ENCODE results near the gene ATG9B. TPM values are rescaled to one million over a fixed set of nuclear protein-coding genes. Genes with fewer than 3 reads are reported as not detected.

The ATG9B gene
- polyA plus RNA-seq, 1 of the 3 experiments (the other 2 are of a cell fraction) = 0.67 TPM

- TF ChIP-seq CTCF (IDR thresholded peaks at IDR 0.05) (no peak), IRF3 (IDR thresholded peaks at IDR 0.05; ENCODE audit: low read depth, low read length) (no peak)
Observed at GRCh38 chr7:151019130-151019447, 5.2 kb downstream of the ATG9B start (continued).

GRCh38 chr7:151018421-151019129 lies 5.7 kb downstream of the ATG9B start:
- peak overlapping the region; percentile 70; the same call in 1 of the 2 replicates for H3K4me2 ChIP-seq
- no peak overlapping the region for H3K9ac ChIP-seq
- no peaks in the 10 kb centered on the region for H3K36me3 ChIP-seq (replicated peaks in 1 of 2; ENCODE audit: control insufficient read depth in 1 of 2, insufficient read depth in 2 of 2, low read length in 1 of 2)
- H4K20me1 ChIP-seq (ENCODE audit: insufficient read depth) = no peaks in the 10 kb centered on the region
- no peaks in the 10 kb centered on the region for H3K9me2 ChIP-seq
- peaks cover 15% of the 10 kb centered on the region; the same call in 1 of the 2 replicates for H3K27me3 ChIP-seq (ENCODE audit: insufficient read depth)
- no peak for TF ChIP-seq EZH2phosphoT487 (IDR thresholded peaks at IDR 0.05; ENCODE audit: borderline replicate concordance, low read depth)
- no peak for TF ChIP-seq PBX3 (IDR thresholded peaks at IDR 0.05)
- no peak for TF ChIP-seq YY1 (IDR thresholded peaks at IDR 0.05; ENCODE audit: low read depth)
- TF ChIP-seq RAD21 (IDR thresholded peaks at IDR 0.05; ENCODE audit: low read length) = no peak
- TF ChIP-seq CHD2 (IDR thresholded peaks at IDR 0.05; ENCODE audit: low read length, partially characterized antibody) = peak; percentile 41
- no peaks in the 10 kb centered on the region for H3K79me2 ChIP-seq (ENCODE audit: insufficient read depth)
- no peaks in the 10 kb centered on the region for H3K9me3 ChIP-seq
- DNase-seq = no peak
- ChIA-PET CTCF (interaction anchor here (0.5 to 8.3 kb wide), 72 partner anchors 9 to 656 kb away, joined by 3 to 107 read pairs (median 4); partner anchors contain the start of genes ABCB8, ABCF2, FASTK and GBX1), POLR2A (interaction anchor here (0.7 to 1.3 kb wide), 5 partner anchors 9 to 120 kb away, joined by 3 to 10 read pairs (median 3); partner anchors contain the start of gene ABCB8)
- peaks cover 0 to 23% of the 10 kb centered on the region in 2 experiments; a peak in 1 of 4 replicates for H3K4me1 ChIP-seq (ENCODE audit: control insufficient read depth in 1 of 2, insufficient read depth in 2 of 2, low read depth in 1 of 2, low read length in 1 of 2)
- no peak overlapping the region for H2AFZ ChIP-seq (ENCODE audit: low read depth)
- 45% methylated on average over 56 of the region's 82 CpGs for WGBS (ENCODE audit: low lambda C conversion rate)
- no peak overlapping the region; a peak in 1 of 4 replicates for H3K27ac ChIP-seq (ENCODE audit: low read depth in 2 of 2, low read length in 1 of 2)
- peak overlapping the region; percentile 28 to 34; a peak in 2 of 4 replicates for H3K4me3 ChIP-seq (ENCODE audit: low read depth in 2 of 2, low read length in 1 of 2)
- no peaks in the 10 kb centered on the region for H3F3A ChIP-seq (replicated peaks; ENCODE audit: insufficient read depth)

- Histone ChIP-seq H3K9ac (no peak overlapping the region), H3F3A (replicated peaks; ENCODE audit: insufficient read depth) (no peaks in the 10 kb centered on the region), H3K9me3 (no peaks in the 10 kb centered on the region), H3K9me2 (no peaks in the 10 kb centered on the region), H3K4me2 (peak overlapping the region; percentile 70; the same call in 1 of the 2 replicates), H3K36me3 (replicated peaks in 1 of 2; ENCODE audit: control insufficient read depth in 1 of 2, insufficient read depth in 2 of 2, low read length in 1 of 2) (no peaks in the 10 kb centered on the region), H2AFZ (ENCODE audit: low read depth) (no peak overlapping the region), H3K27ac (ENCODE audit: low read depth in 2 of 2, low read length in 1 of 2) (peak overlapping the region in 1 of 2 experiments; percentile 18; a peak in 2 of 4 replicates), H3K79me2 (ENCODE audit: insufficient read depth) (no peaks in the 10 kb centered on the region), H3K27me3 (ENCODE audit: insufficient read depth) (peaks cover 15% of the 10 kb centered on the region; the same call in 1 of the 2 replicates), H4K20me1 (ENCODE audit: insufficient read depth) (no peaks in the 10 kb centered on the region), H3K4me1 (ENCODE audit: control insufficient read depth in 1 of 2, insufficient read depth in 2 of 2, low read depth in 1 of 2, low read length in 1 of 2) (peaks cover 0 to 27% of the 10 kb centered on the region in 2 experiments; a peak in 1 of 4 replicates), H3K4me3 (ENCODE audit: low read depth in 2 of 2, low read length in 1 of 2) (peak overlapping the region; percentile 28 to 34)
- CTCF ChIA-PET = interaction anchor here (0.5 to 8.3 kb wide), 77 partner anchors 10 to 655 kb away, joined by 3 to 107 read pairs (median 4); partner anchors contain the start of genes ABCB8, ABCF2, CDK5 and FASTK
- WGBS (ENCODE audit: low lambda C conversion rate) = 11% methylated on average over 33 of the region's 34 CpGs
- peak; percentile 98 for DNase-seq
- TF ChIP-seq RAD21 (IDR thresholded peaks at IDR 0.05; ENCODE audit: low read length) = peak; percentile 73
- TF ChIP-seq MXI1 (IDR thresholded peaks at IDR 0.05; ENCODE audit: low read depth, low read length) = peak; percentile 64; the same call in 1 of the 2 replicates
- TF ChIP-seq RXRA (IDR thresholded peaks at IDR 0.05; ENCODE audit: borderline replicate concordance, low read depth) = no peak
- peak; percentile 55; the same call in 1 of the 2 replicates for TF ChIP-seq RCOR1 (IDR thresholded peaks at IDR 0.05; ENCODE audit: low read length)
- TF ChIP-seq MAX (IDR thresholded peaks at IDR 0.05; ENCODE audit: low read depth) = peak; percentile 53
- TF ChIP-seq EZH2phosphoT487 (IDR thresholded peaks at IDR 0.05; ENCODE audit: borderline replicate concordance, low read depth) = no peak
- TF ChIP-seq JUND (IDR thresholded peaks at IDR 0.05) = no peak
- peak; percentile 11; the same call in 1 of the 2 replicates for TF ChIP-seq SIN3A (IDR thresholded peaks at IDR 0.05; ENCODE audit: borderline replicate concordance, low read depth, low read length)
- TF ChIP-seq GATA2 (CRISPR knock-in tag; IDR thresholded peaks at IDR 0.05) = peak; percentile 66; the same call in 1 of the 2 replicates
- TF ChIP-seq CTCF (IDR thresholded peaks at IDR 0.05) = peak; percentile 99
- TF ChIP-seq SMC3 (IDR thresholded peaks at IDR 0.05; ENCODE audit: low read depth, low read length) = peak; percentile 84
- POLR2A ChIA-PET = interaction anchor here (0.7 to 1.3 kb wide), 6 partner anchors 9 to 120 kb away, joined by 3 to 10 read pairs (median 3); partner anchors contain the start of gene ABCB8
Observed at GRCh38 chr7:151017953-151018420, 6.3 kb downstream of the ATG9B start.
